GM21717 (cell line): ENCODE results near the gene TOPAZ1.

ENCODE experiments used
- ATAC-seq: cut with Tn5 transposase; IDR thresholded peaks from one replicate; pipeline ENCODE4 v1.9.1; 2021; ENCODE audit warnings: mild to moderate bottlenecking, moderate library complexity; ENCODE audit not compliant: unreplicated experiment

The TOPAZ1 gene

GRCh38 chr3:44241706-44242105 is at the start of gene TOPAZ1:
Gene TOPAZ1 (plus strand): TSS chr3:44241886. CDS start chr3:44242054, 168 bp downstream.
- no peak for ATAC-seq

- no peak for ATAC-seq
Observed at GRCh38 chr3:44198284-44199269, 43.1 kb upstream of the TOPAZ1 start.

GRCh38 chr3:44206261-44206660 is 35.4 kb upstream of the TOPAZ1 start:
- ATAC-seq, result no peak

GRCh38 chr3:44206862-44207652 is 34.6 kb upstream of the TOPAZ1 start:
- ATAC-seq, result no peak

GRCh38 chr3:44208086-44208485 is 33.6 kb upstream of the TOPAZ1 start:
- no peak for ATAC-seq

- ATAC-seq, result no peak
Observed at GRCh38 chr3:44208568-44208967, 33.1 kb upstream of the TOPAZ1 start.

- ATAC-seq, result no peak
Observed at GRCh38 chr3:44210967-44211366, 30.7 kb upstream of the TOPAZ1 start.

- no peak for ATAC-seq
Observed at GRCh38 chr3:44222337-44222736, 19.3 kb upstream of the TOPAZ1 start.

- ATAC-seq, result no peak
Observed at GRCh38 chr3:44223299-44223698, 18.4 kb upstream of the TOPAZ1 start.

GRCh38 chr3:44224131-44224530 is 17.6 kb upstream of the TOPAZ1 start:
- no peak for ATAC-seq

- ATAC-seq, result no peak
Observed at GRCh38 chr3:44226573-44226972, 15.1 kb upstream of the TOPAZ1 start.

- ATAC-seq, result no peak
Observed at GRCh38 chr3:44227632-44228031, 14.1 kb upstream of the TOPAZ1 start.

GRCh38 chr3:44228900-44229299 is 12.8 kb upstream of the TOPAZ1 start:
- no peak for ATAC-seq

- no peak for ATAC-seq
Observed at GRCh38 chr3:44232407-44232806, 9.3 kb upstream of the TOPAZ1 start.

GRCh38 chr3:44234648-44235268 is 6.9 kb upstream of the TOPAZ1 start:
- ATAC-seq, result no peak

- no peak for ATAC-seq
Observed at GRCh38 chr3:44235604-44236484, 5.8 kb upstream of the TOPAZ1 start.

GRCh38 chr3:44236485-44236908 is 5.2 kb upstream of the TOPAZ1 start:
- ATAC-seq, result no peak

GRCh38 chr3:44237161-44237560 is 4.5 kb upstream of the TOPAZ1 start:
- no peak for ATAC-seq

- ATAC-seq, result no peak
Observed at GRCh38 chr3:44237665-44238064, 4.0 kb upstream of the TOPAZ1 start.

- ATAC-seq, result no peak
Observed at GRCh38 chr3:44238889-44239288, 2.8 kb upstream of the TOPAZ1 start.
